Heart right ventricle (tissue), 16 donors: ENCODE results near the gene FAM20C. TPM values are rescaled to one million over a fixed set of nuclear protein-coding genes. Genes with fewer than 3 reads are reported as not detected.

Experiments
- ATAC-seq, 8 donors: fragments of 200-7000 bp; cut with Tn5 transposase; one replicate each; pipeline ENCODE4 v1.9.1; 2020; ENCODE audit warnings: mild to moderate bottlenecking in 8 of 8, moderate library complexity in 8 of 8, moderate number of reproducible peaks in 1 of 8
- DNase-seq, 2 donors: peaks; one replicate each; pipeline ENCODE4 v3.0.0-alpha.2; 2020
- H3K27ac ChIP-seq, 10 donors: fragments of 200-600 bp; sonication (generic) in 2 of 10; one replicate each; pipeline versions ENCODE4 v1.5.0 to v1.8.0; 2020 to 2022; ENCODE audit warnings: mild to moderate bottlenecking in 3 of 10
- H3K27me3 ChIP-seq, 7 donors: fragments of 200-600 bp; one replicate each; pipeline ENCODE4 v1.8.0; 2021 to 2022; ENCODE audit warnings: mild to moderate bottlenecking in 2 of 7
- H3K36me3 ChIP-seq, 9 donors: fragments of 200-600 bp; sonication (generic) in 1 of 9; one replicate each; pipeline versions ENCODE4 v1.5.0 to v1.8.0; 2020 to 2022; ENCODE audit warnings: mild to moderate bottlenecking in 2 of 9
- H3K4me1 ChIP-seq, 9 donors: fragments of 200-600 bp; sonication (generic) in 1 of 9; one replicate each; pipeline versions ENCODE4 v1.5.0 to v1.8.0; 2020 to 2022; ENCODE audit warnings: mild to moderate bottlenecking in 4 of 9
- H3K4me3 ChIP-seq, 10 donors: fragments of 200-600 bp; sonication (generic) in 2 of 10; one replicate each; pipeline versions ENCODE4 v1.5.0 to v1.8.0; 2020 to 2022; ENCODE audit warnings: mild to moderate bottlenecking in 7 of 10, moderate library complexity in 2 of 10
- H3K9me3 ChIP-seq, 11 donors: fragments of 200-600 bp in 10 of 11; sonication (generic) in 2 of 11; one replicate each; pipeline versions ENCODE4 v1.5.0 to v1.8.0; 2013 to 2022; ENCODE audit warnings: mild to moderate bottlenecking in 2 of 11, control low read depth in 1 of 11, moderate library complexity in 1 of 11
- CTCF ChIP-seq, 9 donors: fragments of 200-600 bp; sonication (generic) in 2 of 9; IDR thresholded peaks; one replicate each; pipeline versions ENCODE4 v1.5.0 to v1.8.0; 2021 to 2022; ENCODE audit warnings: antibody characterized with exemption in 9 of 9, mild to moderate bottlenecking in 5 of 9, moderate library complexity in 1 of 9
- WGBS, 2 donors: extraction: QIAGEN DNeasy Blood & Tissue Kit; methylation state at CpG; one replicate each; pipeline ENCODE4 v1.1.7; 2013; ENCODE audit warnings: inconsistent platforms in 1 of 2; 5-methylcytosine and 5-hydroxymethylcytosine counted together
- intact Hi-C, 10 donors: fragments of 100-400 bp; cut with DNase I; formaldehyde crosslinking; loops; one replicate each; pipeline versions ENCODE4 v1.11.1 to v1.14.2; 2022
- polyA plus RNA-seq, 2 donors: library from polyadenylated mRNA; stranded (reverse); fragments of 200-250 nt; gene quantifications; one replicate each; pipeline ENCODE4 v1.2.3, GENCODE V29; 2013
- total RNA-seq, 10 donors: library from RNA; stranded (reverse); fragmentation: NEBNext Ultra II Directional in 3 of 10; extraction: Animal tissue kit (Norgen Biotek cat#: 25700) in 3 of 10; gene quantifications; one replicate each; pipeline versions ENCODE4 v1.2.1 to v1.2.4, GENCODE V29; 2021 to 2023
- donor health status: Arrhythmogenic right ventricular cardiomyopathy.
- donor health status: ischemic (EF 13 %, LVEDD 7.1; RV severe dilation, severe dysfunction).
- donor health status: healthy with polysubstance abuse.
- donor health status: DM: no; HTN: yes; CAD: no.
- donor health status: DM: no; HTN: no; CAD: no.
- donor health status: ischemic (EF 25% LVEDD 6.9; RV normal size, moderate dysfunction).
- donor health status: ischemic (EF 25% LVEDD 5.7; RV mildly dilated, moderate dysfunction).
- donor health status: healthy.
- donor health status: DM: yes; HTN: yes; CAD: no.
- donor health status: Ischemic cardiomyopathy.
- donor health status: ischemic (EF 35%, LVEDD 5.7; RV mildly dilated, moderate dysfunction).
- donor health status: nonischemic (EF 11% LVEDD 7.7; RV severe dilation, severe dysfunction).
- donor health status: DM: yes; HTN: yes; CAD: no.
- donor health status: PGD.
- donor health status: ischemic (EF 29% LVEDD 5.4; RV normal size, mild dysfunction).
- donor health status: nonischemic (EF 23%, LVEDD 6.1; RV moderate dilation, normal function).

The FAM20C gene
- total and polyA plus RNA-seq, 12 donors, result 12.4 to 59.8 (median 19.2) TPM

- no peak overlapping the region for H3K4me3 ChIP-seq
- H3K9me3 ChIP-seq, result no peaks in the 10 kb centered on the region
- ATAC-seq (no peak), DNase-seq (no peak)
- no peak for TF ChIP-seq CTCF (IDR thresholded peaks at IDR 0.05)
- no peaks in the 10 kb centered on the region for H3K36me3 ChIP-seq
- peaks cover 0 to 12% (median 0%) of the 10 kb centered on the region in 9 donors for H3K4me1 ChIP-seq
- H3K27me3 ChIP-seq, result peaks cover 16 to 66% (median 33%) of the 10 kb centered on the region in 7 donors
- intact Hi-C loops, result no loop called here
- no peak overlapping the region for H3K27ac ChIP-seq
- WGBS, 2 donors, result 80 to 82% methylated on average over 16 of the region's 16 CpGs
Observed at GRCh38 chr7:285731-286130, 93.4 kb downstream of the FAM20C start.

GRCh38 chr7:286266-286665 is 93.9 kb downstream of the FAM20C start:
- H3K9me3 ChIP-seq, result no peaks in the 10 kb centered on the region
- peaks cover 18 to 70% (median 37%) of the 10 kb centered on the region in 7 donors for H3K27me3 ChIP-seq
- ATAC-seq (no peak), DNase-seq (no peak)
- no peak overlapping the region for H3K4me3 ChIP-seq
- intact Hi-C loops, result no loop called here
- H3K27ac ChIP-seq, result no peak overlapping the region
- H3K36me3 ChIP-seq, result no peaks in the 10 kb centered on the region
- peaks cover 0 to 13% (median 0%) of the 10 kb centered on the region in 9 donors for H3K4me1 ChIP-seq
- no peak for TF ChIP-seq CTCF (IDR thresholded peaks at IDR 0.05)
- WGBS, 2 donors, result 85 to 87% methylated on average over 18 of the region's 18 CpGs

- intact Hi-C loops, result no loop called here
- Histone ChIP-seq H3K36me3 (no peaks in the 10 kb centered on the region), H3K9me3 (no peaks in the 10 kb centered on the region), H3K27me3 (peaks cover 18 to 89% (median 56%) of the 10 kb centered on the region in 7 donors), H3K4me1 (peaks cover 0 to 13% (median 0%) of the 10 kb centered on the region in 9 donors), H3K4me3 (no peak overlapping the region), H3K27ac (no peak overlapping the region)
- WGBS, 2 donors, result 73% methylated on average over 14 of the region's 14 CpGs
- no peak for ATAC-seq
- no peak for DNase-seq
- TF ChIP-seq CTCF (IDR thresholded peaks at IDR 0.05), result no peak
Observed at GRCh38 chr7:288671-289101, 96.3 kb downstream of the FAM20C start.

- WGBS, 2 donors, result 6 to 10% methylated on average over 46 of the region's 46 CpGs
- TF ChIP-seq CTCF (IDR thresholded peaks at IDR 0.05), result no peak
- Histone ChIP-seq H3K27me3 (peaks cover 18 to 93% (median 62%) of the 10 kb centered on the region in 7 donors), H3K27ac (no peak overlapping the region), H3K4me1 (peaks cover 0 to 13% (median 0%) of the 10 kb centered on the region in 9 donors), H3K36me3 (no peaks in the 10 kb centered on the region), H3K9me3 (no peaks in the 10 kb centered on the region), H3K4me3 (no peak overlapping the region)
- DNase-seq, result no peak
- intact Hi-C loops, result no loop called here
- no peak for ATAC-seq
Observed at GRCh38 chr7:289209-289755, 96.9 kb downstream of the FAM20C start.
